GM18517 (cell line): ENCODE measurements around the gene DCBLD1.

Experiments used
- ATAC-seq: cut with Tn5 transposase; IDR thresholded peaks from one replicate; pipeline ENCODE4 v1.9.1; 2021; ENCODE audit warnings: mild to moderate bottlenecking, moderate library complexity; ENCODE audit not compliant: unreplicated experiment

The DCBLD1 gene

GRCh38 chr6:117525607-117526006 is 43.1 kb downstream of the DCBLD1 start:
- no peak for ATAC-seq

DNA sequence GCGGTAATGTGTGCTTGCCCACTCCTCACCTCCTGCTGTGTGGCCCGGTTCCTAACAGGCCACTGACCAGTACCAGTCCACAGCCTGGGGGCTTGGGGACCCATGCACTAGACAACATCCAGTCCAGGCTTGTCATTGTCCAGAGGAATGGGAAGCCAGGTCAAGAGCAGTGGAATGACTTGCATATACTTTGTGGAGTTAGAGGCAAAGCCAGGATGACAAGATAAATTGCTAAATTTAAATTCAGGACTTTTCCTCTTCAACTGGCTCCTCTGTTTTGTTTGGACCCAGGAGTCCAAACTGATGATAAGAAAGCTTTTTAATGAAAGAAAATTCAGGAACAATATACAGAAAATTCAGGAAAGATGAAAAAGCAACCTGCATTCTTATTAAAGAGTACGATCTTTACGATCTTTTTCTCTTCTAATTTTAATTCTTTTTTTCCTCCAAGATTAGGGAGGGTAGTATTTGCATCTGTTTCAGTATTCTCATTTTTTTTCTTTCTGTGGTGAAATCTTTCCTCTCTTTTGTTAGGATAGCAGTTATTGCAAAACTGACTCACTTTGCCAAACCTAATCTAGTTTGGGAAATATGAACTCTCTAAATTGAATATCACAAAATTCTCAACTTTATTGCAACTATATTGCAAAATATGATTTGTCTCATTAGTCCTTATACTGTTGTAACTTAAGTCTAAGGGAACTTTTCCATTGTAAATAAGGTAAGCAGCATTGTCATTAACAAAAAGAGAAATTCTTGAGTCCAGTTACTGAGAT is 48.2 kb downstream of the DCBLD1 start:
- no peak for ATAC-seq

GRCh38 chr6:117531346-117531745 is 48.9 kb downstream of the DCBLD1 start:
- ATAC-seq, result no peak

GRCh38 chr6:117531809-117532725 is 49.6 kb downstream of the DCBLD1 start:
- no peak for ATAC-seq

DNA sequence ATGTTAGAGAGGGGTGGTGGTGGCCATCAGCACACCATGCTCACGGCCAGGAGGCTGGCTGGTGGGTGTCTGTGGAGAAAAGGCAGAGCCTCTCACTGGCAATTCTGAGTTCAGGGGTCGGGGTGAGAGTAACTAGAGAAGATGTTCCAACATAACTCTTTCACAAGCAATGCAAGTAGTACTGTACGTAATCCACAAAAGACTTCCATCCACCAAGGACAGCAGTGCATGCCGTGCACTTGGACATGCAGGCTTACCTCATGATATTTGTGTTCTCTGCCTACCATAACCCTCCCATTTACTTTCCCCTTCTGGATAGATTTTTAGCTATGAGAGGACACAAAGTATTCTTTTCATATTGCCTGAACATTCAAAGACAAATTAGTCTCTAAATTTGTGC is 51.3 kb downstream of the DCBLD1 start:
- no peak for ATAC-seq

DNA sequence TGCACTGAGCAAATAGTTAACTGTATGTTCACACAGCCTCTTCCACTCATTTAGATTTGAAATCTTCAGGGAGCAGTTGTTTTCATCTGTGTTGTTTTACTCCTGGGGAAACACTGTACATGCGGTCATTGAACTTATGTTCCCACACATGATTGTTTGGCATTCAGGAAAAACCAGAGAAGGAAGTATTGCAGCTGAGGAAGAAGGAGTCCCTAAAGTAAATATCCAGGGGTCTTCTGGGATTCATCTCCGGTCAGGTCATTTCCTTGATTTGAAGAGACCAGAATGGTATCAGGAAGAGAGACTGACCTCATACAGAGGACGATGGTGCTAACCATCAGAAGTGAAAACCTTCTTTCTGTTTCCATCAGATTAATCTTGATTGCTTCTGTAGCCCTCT is 52.5 kb downstream of the DCBLD1 start:
- ATAC-seq, result no peak

DNA sequence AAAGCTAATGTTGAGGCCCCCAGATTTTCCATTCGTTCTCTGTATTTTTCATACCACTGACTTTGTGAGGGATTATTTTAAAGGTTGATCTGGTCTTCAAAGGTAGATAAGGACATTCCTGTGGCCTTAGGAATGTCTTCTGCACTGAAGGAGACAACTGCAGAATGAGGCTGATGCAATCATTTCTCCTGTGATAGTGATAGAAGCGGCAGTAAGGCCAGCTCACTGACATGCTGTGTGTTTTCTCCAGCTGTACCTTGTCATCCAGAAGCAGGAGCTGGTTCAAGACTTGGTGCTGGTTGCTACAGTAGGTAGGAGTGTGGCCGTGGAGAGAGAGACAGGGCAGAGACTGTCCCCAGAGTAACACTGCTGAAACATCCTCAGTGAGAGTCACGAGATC is 53.8 kb downstream of the DCBLD1 start:
- no peak for ATAC-seq

GRCh38 chr6:117538615-117539014 is 56.1 kb downstream of the DCBLD1 start:
- ATAC-seq, result no peak

GRCh38 chr6:117540670-117541069 is 58.2 kb downstream of the DCBLD1 start:
- no peak for ATAC-seq

- no peak for ATAC-seq
These were observed 60.0 kb downstream of the DCBLD1 start for GRCh38 chr6:117542493-117542892.

DNA sequence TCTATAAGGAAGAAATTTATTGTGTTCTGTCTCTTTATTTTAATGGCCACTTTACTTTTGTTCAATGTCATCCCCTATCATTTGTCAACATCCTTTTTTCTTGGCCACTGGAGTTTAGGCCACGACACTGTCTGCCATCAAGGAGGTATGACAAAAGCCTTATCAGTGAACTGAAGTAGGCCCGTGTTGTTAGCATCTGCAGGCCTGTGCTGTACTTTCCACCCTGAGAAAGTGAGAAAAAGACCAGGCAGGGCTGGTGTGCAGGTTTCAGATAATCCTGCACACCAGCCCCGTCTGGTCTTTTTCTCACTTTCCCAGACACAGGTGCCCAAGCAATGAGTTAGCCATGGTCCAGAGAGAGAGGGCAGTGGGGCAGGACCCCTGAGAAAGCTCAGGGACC is 62.2 kb downstream of the DCBLD1 start:
- no peak for ATAC-seq

DNA sequence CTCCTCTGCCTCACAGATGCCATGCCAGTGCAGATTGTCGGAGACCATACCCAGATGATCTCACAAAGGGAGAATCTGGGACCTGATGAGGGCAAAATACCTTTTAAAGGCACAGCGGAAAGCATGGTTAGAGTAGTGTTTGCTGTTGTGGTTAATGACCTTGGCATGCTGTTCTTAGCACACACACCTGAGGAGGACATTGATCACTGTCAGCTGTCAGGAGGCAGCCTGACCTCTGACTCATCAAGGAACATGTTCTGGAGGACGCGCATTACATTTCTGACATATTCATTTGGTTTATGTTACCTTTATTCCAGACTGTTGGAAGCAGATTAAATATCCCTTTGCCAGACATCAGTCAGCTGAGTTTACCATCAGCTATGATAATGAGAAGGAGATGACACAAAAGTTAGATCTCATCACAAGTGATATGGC is 62.7 kb downstream of the DCBLD1 start:
- ATAC-seq, result no peak

DNA sequence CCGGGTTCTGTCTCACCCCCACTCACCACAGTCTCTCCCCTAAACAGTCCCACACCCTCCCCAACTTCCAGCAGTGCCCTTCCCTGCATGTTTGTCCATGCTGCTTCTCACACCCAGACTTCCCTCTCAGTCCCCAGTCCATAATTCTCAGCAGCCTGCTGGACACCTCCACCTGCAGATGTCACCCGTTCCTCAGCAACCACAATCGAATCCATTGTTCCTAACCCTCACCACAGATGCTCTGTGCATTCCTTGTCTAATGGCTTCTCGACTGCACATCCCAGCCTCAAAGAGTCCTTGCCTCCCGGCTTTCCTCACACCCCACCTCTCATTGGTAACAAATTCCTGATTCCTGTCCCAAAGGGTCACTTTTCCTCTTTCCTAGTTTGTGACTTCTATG is 64.2 kb downstream of the DCBLD1 start:
- no peak for ATAC-seq

GRCh38 chr6:117547688-117548621 is 65.5 kb downstream of the DCBLD1 start:
- ATAC-seq, result peak; percentile 65

DNA sequence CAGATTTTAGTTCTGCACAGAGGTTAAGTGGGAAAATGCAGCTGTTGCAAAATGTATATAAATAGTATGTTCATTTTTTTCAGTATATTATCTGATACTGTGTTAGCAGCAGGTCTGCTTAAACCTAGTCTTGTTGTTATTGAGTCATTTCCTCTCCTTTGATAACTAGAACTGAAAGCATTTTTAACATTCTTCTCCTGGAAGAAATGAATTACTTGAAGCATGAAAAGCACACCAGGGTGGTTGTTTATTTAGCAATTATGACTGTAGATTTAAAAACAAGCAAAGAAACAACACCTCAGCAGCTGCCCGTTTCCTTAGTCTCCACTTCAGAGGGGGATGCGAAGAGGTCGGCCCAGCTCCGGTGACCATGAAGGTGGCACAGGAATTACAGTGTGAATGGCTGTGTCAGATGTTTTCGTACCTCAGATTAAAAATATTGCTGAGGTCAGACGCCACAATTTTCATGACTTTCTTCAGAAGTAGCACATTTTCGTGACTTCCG is 66.4 kb downstream of the DCBLD1 start:
- no peak for ATAC-seq

DNA sequence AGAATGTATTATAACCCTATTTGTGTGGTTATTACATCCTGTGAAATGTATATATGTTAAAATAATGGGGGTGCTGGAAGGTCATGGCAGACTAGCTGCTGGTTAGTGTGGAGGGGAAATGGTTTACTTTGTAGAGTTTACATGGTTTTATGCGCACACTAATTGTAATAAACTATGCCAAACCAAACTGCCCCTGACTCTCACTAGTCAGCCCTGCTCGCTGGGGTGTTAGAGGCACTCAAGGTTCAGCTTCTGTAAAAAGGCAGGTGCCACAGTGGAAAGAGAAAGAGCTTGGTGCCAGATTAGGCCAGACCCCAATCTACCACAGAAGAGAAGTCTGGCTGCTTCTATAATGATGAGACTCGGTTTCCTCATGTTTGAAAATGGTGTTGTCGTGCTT is 67.1 kb downstream of the DCBLD1 start:
- no peak for ATAC-seq

- ATAC-seq, result no peak
These were observed 67.7 kb downstream of the DCBLD1 start for GRCh38 chr6:117550078-117550600.

- ATAC-seq, result no peak
These were observed 68.3 kb downstream of the DCBLD1 start for GRCh38 chr6:117550618-117551242.

GRCh38 chr6:117552618-117553017 is 70.1 kb downstream of the DCBLD1 start:
- no peak for ATAC-seq

GRCh38 chr6:117553142-117553541 is 70.7 kb downstream of the DCBLD1 start:
- ATAC-seq, result no peak
